HG02870 (cell line): ENCODE measurements around the gene NDUFA13.

Experiments
- ATAC-seq: cut with Tn5 transposase; IDR thresholded peaks from one replicate; pipeline ENCODE4 v1.9.1; 2021; ENCODE audit warnings: mild to moderate bottlenecking, moderate library complexity; ENCODE audit not compliant: unreplicated experiment

NDUFA13 gene

GRCh38 chr19:19531951-19532805, 16.2 kb downstream of the NDUFA13 start:
- no peak for ATAC-seq

GRCh38 chr19:19532806-19533701, 17.0 kb downstream of the NDUFA13 start:
- no peak for ATAC-seq

GRCh38 chr19:19533841-19534240, 17.8 kb downstream of the NDUFA13 start:
- ATAC-seq = no peak

GRCh38 chr19:19534556-19535265, 18.7 kb downstream of the NDUFA13 start:
- no peak for ATAC-seq

GRCh38 chr19:19535311-19536191, 19.5 kb downstream of the NDUFA13 start:
- no peak for ATAC-seq

- no peak for ATAC-seq
These were observed 21.3 kb downstream of the NDUFA13 start for GRCh38 chr19:19537075-19538048.

GRCh38 chr19:19538061-19538784, 22.2 kb downstream of the NDUFA13 start, which contains the start of gene CILP2:
TSS of gene CILP2 (plus strand) at chr19:19538265. CDS start at chr19:19538350, 85 bp downstream.
- no peak for ATAC-seq

- ATAC-seq = no peak
These were observed 22.8 kb downstream of the NDUFA13 start for GRCh38 chr19:19538785-19539166.

- no peak for ATAC-seq
These were observed 23.7 kb downstream of the NDUFA13 start for GRCh38 chr19:19539698-19540063.

GRCh38 chr19:19540064-19540714, 24.2 kb downstream of the NDUFA13 start:
- ATAC-seq = no peak

- ATAC-seq = peak; percentile 69
These were observed 24.9 kb downstream of the NDUFA13 start for GRCh38 chr19:19540715-19541515.

- no peak for ATAC-seq
These were observed 25.6 kb downstream of the NDUFA13 start for GRCh38 chr19:19541616-19542015.

GRCh38 chr19:19542507-19542906, 26.5 kb downstream of the NDUFA13 start:
- ATAC-seq = no peak

GRCh38 chr19:19543101-19543500, 27.1 kb downstream of the NDUFA13 start:
- no peak for ATAC-seq

- no peak for ATAC-seq
These were observed 27.6 kb downstream of the NDUFA13 start for GRCh38 chr19:19543640-19544039.

- no peak for ATAC-seq
These were observed 28.4 kb downstream of the NDUFA13 start for GRCh38 chr19:19544257-19544953.
